Globus pallidus (tissue), 1 donor: ENCODE results near the gene ASB10.

Experiments used
- DNase-seq: peaks from one replicate; pipeline ENCODE4 v3.0.0-alpha.2; 2015; ENCODE audit warnings: low spot score

Gene ASB10

GRCh38 chr7:151135866-151136843 lies 50.9 kb downstream of the ASB10 start:
- no peak for DNase-seq

DNA sequence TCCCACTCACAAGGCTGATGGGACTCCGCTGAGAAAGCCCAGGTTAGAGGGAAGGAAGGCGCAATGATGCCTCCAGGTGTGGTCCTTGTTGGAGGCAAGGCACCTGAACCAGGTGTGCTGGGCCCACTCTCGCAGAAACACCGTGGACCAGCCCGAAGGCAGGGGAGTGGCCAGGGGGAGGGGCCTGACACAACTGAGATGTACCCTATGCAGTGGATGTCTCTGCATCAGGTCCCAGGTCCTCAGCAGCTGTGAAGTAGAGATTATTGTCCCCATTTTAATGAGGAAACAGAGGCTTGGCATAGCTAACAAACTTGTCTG lies 51.6 kb downstream of the ASB10 start:
- no peak for DNase-seq

GRCh38 chr7:151134743-151135524 lies 52.1 kb downstream of the ASB10 start:
- DNase-seq = no peak

DNA sequence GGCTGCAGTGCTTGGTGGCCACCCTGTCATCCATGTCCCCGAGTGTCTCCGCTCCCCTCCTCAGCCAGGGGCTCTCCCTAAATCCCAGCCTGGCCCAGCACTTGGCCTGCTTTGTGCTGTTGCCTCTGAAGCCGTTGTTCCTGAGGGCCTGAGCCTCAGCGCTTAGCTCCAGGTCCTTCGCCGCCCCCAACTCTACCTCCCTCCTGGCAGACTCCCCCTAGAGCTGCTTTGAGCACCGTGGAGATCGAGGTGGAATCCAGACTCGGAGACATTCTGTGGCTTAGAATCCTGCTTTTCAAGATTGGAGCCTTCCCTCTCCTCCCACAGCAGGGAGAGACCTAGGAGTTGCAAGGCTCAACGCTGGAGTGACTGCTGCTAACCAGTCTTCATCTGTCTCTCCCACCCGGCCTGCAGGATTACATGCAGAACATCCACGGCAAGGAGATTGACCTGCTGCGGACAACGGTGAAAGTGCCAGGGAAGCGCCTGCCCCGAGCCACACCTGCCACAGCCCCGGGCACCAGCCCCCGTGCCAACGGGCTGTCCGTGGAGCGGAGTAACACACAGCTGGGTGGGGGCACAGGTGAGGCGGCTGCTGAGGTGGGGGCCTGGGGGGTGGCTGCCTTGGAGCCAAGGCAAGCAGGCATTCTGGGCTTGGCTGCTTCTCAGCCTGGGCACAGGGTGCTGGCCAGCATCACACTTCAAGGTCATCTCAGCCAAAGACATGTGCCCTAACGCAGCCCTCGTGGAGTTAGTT lies 52.9 kb downstream of the ASB10 start:
- DNase-seq = no peak

- DNase-seq = no peak
Measured at GRCh38 chr7:151133266-151133985, 53.6 kb downstream of the ASB10 start.

DNA sequence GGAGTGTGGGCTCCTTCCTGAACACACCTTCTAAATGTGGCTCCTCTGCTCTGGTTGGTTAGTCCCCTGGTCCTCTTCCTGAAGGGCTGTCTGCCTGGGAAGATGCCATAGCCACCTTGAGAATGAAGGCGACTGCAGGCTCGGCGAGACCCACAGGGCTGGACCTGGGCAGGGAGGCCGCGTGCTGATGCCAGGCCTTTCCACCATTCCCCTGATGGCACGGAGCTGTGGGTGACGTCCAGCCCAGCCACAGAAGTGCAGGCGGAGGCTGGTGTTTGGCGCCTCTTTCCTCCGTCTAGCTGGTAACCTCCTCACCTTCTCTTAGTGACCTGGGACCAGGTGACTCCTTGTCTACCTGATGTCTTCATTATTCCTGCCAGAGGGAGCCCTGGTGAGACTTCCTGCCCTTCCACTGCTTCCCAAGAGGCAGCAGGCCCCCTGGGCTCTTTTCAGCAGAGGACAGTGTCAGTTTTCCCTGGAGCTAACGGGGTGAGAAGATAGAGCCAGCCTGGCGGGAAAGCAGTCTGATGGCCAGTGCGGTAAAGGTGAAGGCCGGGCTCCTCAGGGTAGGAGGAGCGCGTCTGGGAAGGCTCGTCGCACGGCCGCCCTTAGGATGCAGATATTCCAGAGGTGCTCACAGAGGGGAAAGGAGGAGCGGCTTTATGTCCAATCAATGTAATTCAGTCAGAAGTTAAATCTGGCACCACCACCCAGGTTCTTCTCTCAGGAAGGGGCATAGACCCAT lies 54.4 kb downstream of the ASB10 start:
- DNase-seq = no peak

- DNase-seq = peak; percentile 93
Measured at GRCh38 chr7:151131592-151132293, 55.3 kb downstream of the ASB10 start.

GRCh38 chr7:151131224-151131591 lies 55.8 kb downstream of the ASB10 start:
- DNase-seq = no peak

DNA sequence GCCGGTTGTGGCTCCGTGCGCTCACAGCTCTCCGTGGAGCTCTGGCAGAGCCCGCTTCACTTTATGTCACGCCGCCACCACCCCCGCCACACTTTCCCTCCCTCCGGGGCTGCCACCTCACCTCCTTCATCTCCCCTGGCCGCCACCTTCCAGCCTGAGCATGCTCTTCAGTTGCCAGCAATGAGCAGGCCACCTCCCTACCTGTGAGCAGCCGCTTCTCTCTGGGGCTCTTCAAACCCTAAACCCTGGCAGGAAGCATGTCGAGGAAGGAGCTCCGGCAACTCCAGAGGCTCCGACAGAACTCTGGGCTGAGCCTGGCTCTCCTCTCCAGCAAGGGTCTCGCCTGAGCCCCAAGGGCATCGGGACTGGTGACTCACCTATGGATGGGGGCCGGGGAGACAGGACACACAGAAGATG lies 56.3 kb downstream of the ASB10 start:
- no peak for DNase-seq

GRCh38 chr7:151129960-151130591 lies 57.0 kb downstream of the ASB10 start:
- DNase-seq = no peak

GRCh38 chr7:151129117-151129959 lies 57.7 kb downstream of the ASB10 start:
- DNase-seq = no peak

DNA sequence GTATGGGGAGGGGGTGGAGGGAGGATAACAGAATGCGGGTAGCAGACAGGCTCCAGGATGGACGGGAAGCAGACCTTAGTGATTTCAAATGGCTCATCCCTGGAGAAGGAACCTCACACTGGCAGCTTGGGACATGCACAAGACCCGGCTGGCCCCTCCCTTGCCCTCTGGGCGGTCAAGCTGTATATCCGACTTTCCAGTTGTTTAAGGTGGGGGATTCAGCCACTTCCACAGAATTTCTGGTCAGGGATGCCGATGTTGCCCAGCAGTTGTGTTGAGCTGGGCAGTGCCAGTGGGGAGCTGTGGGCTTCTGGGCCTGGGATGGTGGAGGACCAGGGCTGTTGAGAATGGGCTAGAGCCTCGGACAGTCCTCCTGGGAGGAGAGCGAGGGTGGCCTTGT lies 58.3 kb downstream of the ASB10 start:
- DNase-seq = no peak

- no peak for DNase-seq
Measured at GRCh38 chr7:151128144-151128543, 58.9 kb downstream of the ASB10 start.

GRCh38 chr7:151126491-151127137 lies 60.4 kb downstream of the ASB10 start:
- no peak for DNase-seq

GRCh38 chr7:151125846-151126481 lies 61.1 kb downstream of the ASB10 start:
- no peak for DNase-seq
